Effector memory CD8-positive, alpha-beta T cell (primary cell): ENCODE measurements around the gene DTNBP1.

Experiments used
- ATAC-seq: fragments of 150-1000 bp; cut with Tn5 transposase; replicated peaks from 2 replicates; pipeline ENCODE4 v1.10.0; 2021; ENCODE audit warnings: mild to moderate bottlenecking, moderate library complexity
- DNase-seq, 3 experiments: peaks; one replicate each; pipeline ENCODE4 v3.0.0; 2021
- H3K27ac Mint-ChIP-seq, 2 donors: one replicate each; pipeline ENCODE4 v1.8.0; 2022; ENCODE audit warnings: mild to moderate bottlenecking in 2 of 2, mixed read lengths in 2 of 2, moderate library complexity in 2 of 2
- H3K27me3 Mint-ChIP-seq, 2 donors: one replicate each; pipeline ENCODE4 v1.8.0; 2022; ENCODE audit warnings: mixed read lengths in 2 of 2
- H3K36me3 Mint-ChIP-seq: one replicate; pipeline ENCODE4 v1.8.0; 2022; ENCODE audit warnings: mild to moderate bottlenecking, moderate library complexity, mixed read lengths; ENCODE audit not compliant: insufficient read depth
- H3K4me1 Mint-ChIP-seq, 2 donors: one replicate each; pipeline ENCODE4 v1.8.0; 2022; ENCODE audit warnings: low read depth in 2 of 2, mixed read lengths in 2 of 2
- H3K4me3 Mint-ChIP-seq, 2 donors: one replicate each; pipeline ENCODE4 v1.8.0; 2022; ENCODE audit warnings: mild to moderate bottlenecking in 2 of 2, mixed read lengths in 2 of 2, moderate library complexity in 2 of 2
- H3K9me3 Mint-ChIP-seq, 2 donors: one replicate each; pipeline ENCODE4 v1.8.0; 2022; ENCODE audit warnings: mixed read lengths in 2 of 2

Gene DTNBP1

DNA sequence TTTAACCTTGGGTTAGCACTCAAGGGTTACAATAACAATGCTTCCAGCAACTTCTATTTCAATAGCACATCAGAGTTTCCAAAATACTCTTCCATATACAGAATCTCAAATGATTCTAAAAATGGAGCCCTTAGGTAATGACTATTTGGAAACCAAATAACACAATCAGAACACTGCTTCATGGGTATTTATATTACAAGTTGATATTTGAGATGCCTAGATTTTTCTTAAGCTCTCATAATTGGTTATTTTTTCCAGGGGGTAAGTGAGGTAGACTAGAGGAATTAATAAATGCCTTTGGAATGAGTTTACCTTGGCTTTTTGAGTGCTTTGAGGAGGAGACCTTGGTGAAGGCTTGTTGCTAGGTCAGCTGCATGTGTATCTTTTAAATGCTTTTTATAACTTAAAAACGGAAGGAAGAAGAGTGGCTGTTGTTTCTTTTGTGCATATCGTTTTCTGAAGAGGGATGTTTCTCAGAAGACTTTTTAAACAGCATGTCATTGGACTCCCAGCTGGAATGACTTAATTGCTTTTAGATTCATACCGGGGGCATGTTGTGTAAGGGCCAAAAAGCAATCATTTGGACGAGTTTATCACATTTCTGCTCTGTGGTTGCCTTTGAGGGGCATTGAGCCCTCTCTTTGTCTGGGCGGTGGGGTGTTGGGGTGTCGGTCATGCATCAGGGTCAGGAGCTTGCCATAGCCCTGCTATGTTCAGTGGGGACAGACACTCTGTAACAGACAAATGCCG lies 186.0 kb downstream of the DTNBP1 start:
- ATAC-seq (no peak), DNase-seq (no peak)
- Mint-ChIP-seq H3K36me3 (peaks cover 12% of the 10 kb centered on the region), H3K4me1 (peaks cover 20 to 43% of the 10 kb centered on the region in 2 donors), H3K9me3 (no peaks in the 10 kb centered on the region), H3K4me3 (no peak overlapping the region), H3K27me3 (no peaks in the 10 kb centered on the region), H3K27ac (peak overlapping the region in 1 of 2 donors; percentile 36)

DNA sequence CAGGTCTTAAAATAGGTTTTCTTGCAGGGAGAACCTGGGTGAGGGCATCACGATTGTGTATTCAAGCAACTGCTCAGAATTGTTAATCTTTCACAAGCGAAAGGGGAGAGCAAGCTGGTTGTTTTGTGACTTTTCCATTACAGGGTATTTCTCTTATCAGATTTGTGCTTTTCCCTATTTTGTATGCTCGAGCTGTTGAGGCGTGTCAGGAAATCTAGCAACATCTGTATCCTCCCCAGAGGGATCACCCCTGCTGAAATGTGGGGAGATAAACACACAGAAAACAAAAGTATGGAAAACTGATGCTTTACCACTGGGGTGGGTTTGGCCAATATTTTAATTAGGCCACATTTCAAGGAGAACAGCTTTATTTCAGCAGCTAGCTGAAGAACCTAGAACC lies 187.0 kb downstream of the DTNBP1 start:
- no peak overlapping the region for H3K4me3 Mint-ChIP-seq
- H3K36me3 Mint-ChIP-seq: peaks cover 12% of the 10 kb centered on the region
- peaks cover 12 to 34% of the 10 kb centered on the region in 2 donors for H3K4me1 Mint-ChIP-seq
- H3K9me3 Mint-ChIP-seq: no peaks in the 10 kb centered on the region
- peak overlapping the region in 1 of 2 donors; percentile 71 for H3K27ac Mint-ChIP-seq
- no peak for ATAC-seq
- no peak for DNase-seq
- H3K27me3 Mint-ChIP-seq: no peaks in the 10 kb centered on the region

DNA sequence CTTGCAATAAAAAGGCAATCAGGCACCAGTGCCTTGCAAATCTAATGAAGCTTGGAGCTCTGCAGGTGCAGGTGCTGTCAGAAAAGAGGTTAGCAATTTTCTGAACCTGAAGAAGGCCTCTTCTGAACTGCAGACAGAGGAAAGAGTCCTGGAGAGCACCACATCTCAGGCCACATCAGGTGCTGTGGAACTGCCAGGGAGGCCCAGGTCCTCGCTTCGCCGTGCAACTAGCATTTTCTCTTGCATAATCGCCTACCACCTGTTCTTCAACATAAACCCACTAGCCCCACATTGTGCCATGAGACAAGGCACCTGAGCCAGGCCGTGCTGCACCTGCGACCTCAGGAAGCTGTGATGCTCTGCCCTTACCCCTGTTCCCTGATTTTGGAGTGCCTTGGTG lies 187.6 kb downstream of the DTNBP1 start:
- Mint-ChIP-seq H3K27me3 (no peaks in the 10 kb centered on the region), H3K4me3 (no peak overlapping the region), H3K36me3 (peaks cover 12% of the 10 kb centered on the region), H3K4me1 (peaks cover 12 to 30% of the 10 kb centered on the region in 2 donors), H3K27ac (peak overlapping the region in 1 of 2 donors; percentile 71), H3K9me3 (no peaks in the 10 kb centered on the region)
- DNase-seq (no peak), ATAC-seq (no peak)

DNA sequence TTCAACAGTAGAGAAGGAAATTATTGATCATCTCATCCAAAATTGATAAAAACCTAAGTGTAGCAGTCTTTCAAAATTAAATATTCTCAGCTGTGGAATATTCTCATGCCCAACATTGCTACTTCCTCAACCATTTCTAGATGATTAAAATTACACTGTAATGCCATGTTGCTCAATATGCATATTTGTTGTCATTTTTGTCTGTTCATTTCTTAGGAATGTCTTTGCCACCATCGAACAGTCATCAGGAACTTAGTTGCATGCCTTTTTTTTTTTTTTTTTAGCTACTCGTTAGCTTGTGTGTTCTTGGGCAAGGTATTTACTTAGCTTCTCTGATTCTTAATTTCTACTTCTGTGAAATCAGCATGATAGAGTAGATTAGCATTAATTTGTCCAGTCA lies 188.6 kb downstream of the DTNBP1 start:
- Mint-ChIP-seq H3K9me3 (no peaks in the 10 kb centered on the region), H3K27me3 (no peaks in the 10 kb centered on the region), H3K36me3 (peaks cover 12% of the 10 kb centered on the region), H3K4me1 (peaks cover 6 to 23% of the 10 kb centered on the region in 2 donors), H3K4me3 (no peak overlapping the region), H3K27ac (peak overlapping the region in 1 of 2 donors; percentile 71)
- ATAC-seq: no peak
- no peak for DNase-seq

DNA sequence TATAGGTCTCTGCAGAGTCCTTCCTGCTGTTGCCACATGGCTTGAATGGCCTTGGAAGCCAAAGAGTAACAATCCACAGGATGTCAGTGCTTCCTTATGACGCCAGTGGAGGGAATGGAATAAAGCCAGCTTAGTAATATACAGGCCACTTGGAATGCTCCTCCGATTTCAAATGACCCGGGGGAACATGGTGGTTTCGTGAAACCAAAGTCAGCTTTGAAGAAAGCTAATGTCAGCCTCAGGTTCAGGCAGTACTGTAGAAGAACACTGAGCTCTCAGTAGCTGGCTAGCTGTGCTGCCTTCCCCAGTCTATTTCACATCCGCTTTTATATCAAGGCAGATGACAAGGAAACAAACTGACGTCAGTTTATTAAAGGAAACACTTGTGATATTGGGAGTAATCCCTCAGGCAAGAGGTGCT lies 189.1 kb downstream of the DTNBP1 start:
- ATAC-seq: no peak
- H3K27me3 Mint-ChIP-seq: no peaks in the 10 kb centered on the region
- H3K4me1 Mint-ChIP-seq: peaks cover 3 to 19% of the 10 kb centered on the region in 2 donors
- H3K9me3 Mint-ChIP-seq: no peaks in the 10 kb centered on the region
- peak overlapping the region in 1 of 2 donors; percentile 71 for H3K27ac Mint-ChIP-seq
- no peak overlapping the region for H3K4me3 Mint-ChIP-seq
- H3K36me3 Mint-ChIP-seq: peaks cover 12% of the 10 kb centered on the region
- DNase-seq: no peak

DNA sequence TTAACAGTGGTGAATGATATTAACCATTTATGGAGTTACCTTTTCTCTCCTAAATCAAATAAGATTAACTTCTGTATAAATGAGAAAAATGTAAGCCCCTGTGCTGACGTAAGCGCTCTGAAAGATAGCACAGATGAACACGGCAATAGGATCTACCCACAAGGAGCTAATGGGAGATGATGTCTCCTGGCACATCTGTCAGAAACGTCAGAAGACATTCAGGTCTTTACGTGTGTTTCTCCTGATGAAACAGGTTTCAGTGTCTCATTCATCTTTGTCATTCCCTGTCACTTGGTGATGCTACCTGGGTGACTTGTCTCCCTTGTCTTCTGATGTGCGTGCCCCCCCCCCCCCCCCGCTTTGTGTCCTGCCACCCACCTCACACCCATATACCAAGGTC lies 189.7 kb downstream of the DTNBP1 start:
- H3K36me3 Mint-ChIP-seq: peaks cover 14% of the 10 kb centered on the region
- no peak overlapping the region for H3K4me3 Mint-ChIP-seq
- no peaks in the 10 kb centered on the region for H3K9me3 Mint-ChIP-seq
- no peak overlapping the region for H3K27ac Mint-ChIP-seq
- no peak for DNase-seq
- ATAC-seq: no peak
- no peaks in the 10 kb centered on the region for H3K27me3 Mint-ChIP-seq
- peaks cover 6 to 14% of the 10 kb centered on the region in 2 donors for H3K4me1 Mint-ChIP-seq
